Left colon (tissue), 2 donors: ENCODE data around the gene PMS1. TPM values are rescaled to one million over a fixed set of nuclear protein-coding genes. Genes with fewer than 3 reads are reported as not detected.
"Not testable (repeated sequence)": the region's sequence is repeated elsewhere in the genome, so short reads cannot be mapped to it uniquely, and the experiment has no call there.

Experiments used
- ATAC-seq: fragments of 200-7000 bp; cut with Tn5 transposase; one replicate; pipeline ENCODE4 v1.9.1; 2020; ENCODE audit warnings: mild to moderate bottlenecking, moderate library complexity
- DNase-seq, 2 donors: peaks; one replicate each; pipeline ENCODE4 v3.0.0-alpha.2; 2020
- intact Hi-C, 2 donors: fragments of 100-400 bp; cut with DNase I in 1 of 2; cut with micrococcal nuclease in 1 of 2; formaldehyde crosslinking; loops; one replicate each; pipeline versions ENCODE4 v1.11.2 to v1.14.0; 2022; cut with DNase I, micrococcal nuclease
- long read RNA-seq: library from polyadenylated mRNA; unstranded; transcript quantifications from one replicate; pipeline ENCODE4 v2.0.0, GENCODE V29; 2021
- total RNA-seq, 2 donors: library from RNA; stranded (reverse); fragmentation: NEBNext Ultra II Directional; extraction: Animal tissue kit (Norgen Biotek cat#: 25700); gene quantifications; one replicate each; pipeline ENCODE4 v1.2.1, GENCODE V29; 2021
- donor health status: DM: no; HTN: no; CAD: no.
- donor health status: DM: yes; HTN: yes; CAD: no.

Gene PMS1
- 10 to 100 TPM; 13.7 to 14.8 TPM for total RNA-seq
- long read RNA-seq, partial matches to known transcripts = 5 of 18 reads
- long read RNA-seq, other reads (novel, unspliced or antisense) = 8 of 18 reads

- ATAC-seq (peak; percentile 96), DNase-seq (peak; percentile 94 to 95)
- intact Hi-C loops = loop anchor here in 1 of 2 donors (5.0 kb wide), 1 partner anchor 112 kb away; the partner anchor contains the start of gene ANKAR
These were observed at the start of gene PMS1, which contains the start of gene ORMDL1 for GRCh38 chr2:189783927-189784867. PMS1 (plus strand) TSS chr2:189784450; CDS start chr2:189791810, 7,360 bp downstream. ORMDL1 (minus strand) TSS chr2:189784339; CDS start chr2:189782595, 1,744 bp downstream.

GRCh38 chr2:189751080-189751658 is 33.1 kb upstream of the PMS1 start:
- ATAC-seq = peak; percentile 72
- intact Hi-C loops = no loop called here

GRCh38 chr2:189756311-189756952 is 27.8 kb upstream of the PMS1 start:
- no peak for DNase-seq
- intact Hi-C loops = no loop called here
- peak; percentile 76 for ATAC-seq

More at GRCh38 chr2:189751080-189751658, 33.1 kb upstream of the PMS1 start:
- DNase-seq = peak in 1 of 2 donors; percentile 37

- intact Hi-C loops = loop anchor here in 1 of 2 donors (5.0 kb wide), 1 partner anchor 93 kb away; no protein-coding TSS in a partner anchor
- not testable (repeated sequence) for DNase-seq, ATAC-seq
These were observed 24.1 kb upstream of the PMS1 start for GRCh38 chr2:189760154-189760553.

DNA sequence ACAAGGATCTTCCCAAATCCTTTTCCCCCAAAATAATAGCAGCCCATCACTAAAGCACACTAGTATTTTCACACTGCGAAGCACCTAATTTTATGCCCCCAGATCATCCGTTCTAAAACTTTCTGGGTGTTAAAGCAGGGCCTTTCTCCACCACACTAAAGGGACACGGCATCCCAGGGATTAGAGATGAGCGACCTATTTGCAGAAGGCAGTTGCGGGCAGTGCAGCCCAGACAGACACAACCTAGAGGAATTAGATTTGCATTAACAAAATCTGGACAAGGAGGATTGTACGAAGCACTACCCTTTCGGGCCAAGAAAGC is 22.1 kb upstream of the PMS1 start:
- intact Hi-C loops = loop anchor here in 1 of 2 donors (5.0 kb wide), 1 partner anchor 95 kb away; no protein-coding TSS in a partner anchor
- ATAC-seq = no peak
- no peak for DNase-seq

- ATAC-seq (peak; percentile 97), DNase-seq (peak; percentile 94 to 96)
- intact Hi-C loops = loop anchor here in 1 of 2 donors (5.0 kb wide), 1 partner anchor 95 kb away; no protein-coding TSS in a partner anchor
These were observed 21.5 kb upstream of the PMS1 start, which contains the start of gene OSGEPL1 for GRCh38 chr2:189762551-189763298. OSGEPL1 (minus strand) TSS chr2:189762792; CDS start chr2:189761640, 1,152 bp downstream.

GRCh38 chr2:189763908-189764661 is 20.2 kb upstream of the PMS1 start:
- DNase-seq (no peak), ATAC-seq (no peak)
- intact Hi-C loops = loop anchor here in 1 of 2 donors (5.0 kb wide), 1 partner anchor 97 kb away; no protein-coding TSS in a partner anchor

DNA sequence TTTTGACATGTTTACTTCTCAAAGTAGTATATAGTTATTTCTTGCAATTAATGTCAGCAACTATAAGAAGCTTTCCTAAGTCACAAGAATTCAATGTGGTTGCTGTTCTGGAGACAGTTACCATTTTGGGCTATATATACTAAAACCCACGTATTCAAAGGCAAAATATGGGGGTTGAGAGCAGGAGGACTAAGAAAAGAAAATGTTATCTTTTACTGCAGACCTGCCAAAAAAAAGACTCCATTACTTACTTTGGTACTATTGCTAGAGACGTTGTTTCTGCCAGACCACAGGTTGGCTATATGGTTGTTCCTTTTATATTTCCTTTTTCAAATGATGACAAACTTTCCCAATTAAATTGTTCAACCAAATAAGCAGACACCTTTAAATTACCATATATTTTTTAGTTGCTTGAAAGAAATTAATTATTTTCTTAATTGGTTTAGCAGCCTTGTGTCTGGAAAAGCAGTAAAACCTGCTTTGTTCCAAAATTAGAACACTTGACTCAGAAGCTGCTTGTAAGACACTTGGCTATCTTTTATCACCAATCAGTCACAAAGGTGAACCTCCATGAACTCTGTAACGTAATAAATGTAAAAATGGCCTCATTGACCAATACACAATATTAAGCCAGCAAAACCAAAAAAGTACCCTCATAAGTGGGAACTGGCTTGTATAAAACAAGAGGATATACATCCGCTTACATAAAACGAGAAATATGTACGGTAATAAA is 13.5 kb upstream of the PMS1 start:
- intact Hi-C loops = no loop called here
- ATAC-seq = no peak
- no peak for DNase-seq

GRCh38 chr2:189772212-189772611 is 12.0 kb upstream of the PMS1 start:
- intact Hi-C loops = no loop called here
- ATAC-seq (no peak), DNase-seq (no peak)

GRCh38 chr2:189782221-189782671 is 2.0 kb upstream of the PMS1 start:
- no peak for ATAC-seq
- intact Hi-C loops = loop anchor here in 1 of 2 donors (5.0 kb wide), 1 partner anchor 110 kb away; the partner anchor contains the start of gene ANKAR
- DNase-seq = no peak

DNA sequence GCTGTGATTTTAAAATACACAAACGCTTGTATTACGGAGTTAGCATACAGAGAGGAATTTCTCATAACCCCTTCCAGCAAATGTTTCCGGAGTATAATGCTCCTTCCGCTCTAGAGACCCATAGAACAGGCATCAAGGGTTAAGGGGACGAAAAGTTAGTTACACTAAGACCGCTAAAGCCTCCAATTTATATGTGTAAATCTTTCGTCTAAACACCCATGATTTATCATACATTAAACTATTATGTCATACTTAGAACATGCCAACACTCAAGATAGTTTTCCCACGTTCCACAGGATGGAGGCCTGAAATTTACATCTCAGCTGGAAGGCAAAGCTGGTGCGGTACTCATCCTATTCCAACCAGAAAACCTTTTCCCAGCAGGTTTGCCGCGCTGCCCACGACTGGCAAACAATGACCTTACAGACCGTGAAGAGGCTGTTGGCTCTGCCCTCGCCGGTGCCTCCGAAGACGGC is 761 bp upstream of the PMS1 start:
- ATAC-seq (peak; percentile 23), DNase-seq (no peak)
- intact Hi-C loops = loop anchor here in 1 of 2 donors (5.0 kb wide), 1 partner anchor 111 kb away; the partner anchor contains the start of gene ANKAR

- ATAC-seq = no peak
- intact Hi-C loops = no loop called here
- DNase-seq = no peak
These were observed 7.2 kb downstream of the PMS1 start for GRCh38 chr2:189791338-189792042.

DNA sequence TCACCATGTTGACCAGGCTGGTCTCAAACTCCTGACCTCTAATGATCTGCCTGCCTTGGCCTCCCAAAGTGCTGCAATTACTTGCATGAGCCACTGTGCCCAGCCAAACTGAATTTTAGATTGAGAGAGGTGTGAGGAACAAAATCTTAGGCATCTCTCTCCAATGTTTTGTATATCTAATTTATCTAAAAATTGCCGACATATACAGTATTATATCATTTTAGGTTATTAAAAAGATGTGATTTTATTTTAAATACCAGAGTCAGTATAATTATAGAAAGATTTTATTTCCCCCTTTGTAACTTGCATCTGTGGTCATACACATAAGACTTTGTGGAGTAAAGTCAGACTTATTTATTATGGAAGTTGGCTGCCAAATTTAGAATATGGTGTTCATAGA is 10.1 kb downstream of the PMS1 start:
- intact Hi-C loops = no loop called here
- no peak for DNase-seq
- no peak for ATAC-seq

DNA sequence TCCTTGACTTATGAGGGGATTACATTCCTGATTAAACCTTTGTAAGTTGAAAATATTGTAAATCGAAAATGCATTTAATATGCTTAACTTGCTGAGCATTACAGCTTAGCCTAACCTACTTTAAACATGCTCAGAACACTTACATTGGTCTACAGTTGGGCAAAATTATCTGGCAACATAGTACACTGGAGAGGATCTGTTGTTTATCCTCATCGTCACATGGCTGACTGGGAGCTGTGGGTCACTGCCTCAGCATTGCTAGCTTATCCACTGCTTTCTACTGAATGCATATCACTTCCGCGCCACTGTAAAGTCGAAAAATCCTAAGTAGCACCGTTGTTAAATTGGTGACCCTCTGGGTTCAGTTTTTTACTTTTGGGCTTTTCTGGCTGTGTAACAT is 13.7 kb downstream of the PMS1 start:
- ATAC-seq (no peak), DNase-seq (no peak)
- intact Hi-C loops = no loop called here

DNA sequence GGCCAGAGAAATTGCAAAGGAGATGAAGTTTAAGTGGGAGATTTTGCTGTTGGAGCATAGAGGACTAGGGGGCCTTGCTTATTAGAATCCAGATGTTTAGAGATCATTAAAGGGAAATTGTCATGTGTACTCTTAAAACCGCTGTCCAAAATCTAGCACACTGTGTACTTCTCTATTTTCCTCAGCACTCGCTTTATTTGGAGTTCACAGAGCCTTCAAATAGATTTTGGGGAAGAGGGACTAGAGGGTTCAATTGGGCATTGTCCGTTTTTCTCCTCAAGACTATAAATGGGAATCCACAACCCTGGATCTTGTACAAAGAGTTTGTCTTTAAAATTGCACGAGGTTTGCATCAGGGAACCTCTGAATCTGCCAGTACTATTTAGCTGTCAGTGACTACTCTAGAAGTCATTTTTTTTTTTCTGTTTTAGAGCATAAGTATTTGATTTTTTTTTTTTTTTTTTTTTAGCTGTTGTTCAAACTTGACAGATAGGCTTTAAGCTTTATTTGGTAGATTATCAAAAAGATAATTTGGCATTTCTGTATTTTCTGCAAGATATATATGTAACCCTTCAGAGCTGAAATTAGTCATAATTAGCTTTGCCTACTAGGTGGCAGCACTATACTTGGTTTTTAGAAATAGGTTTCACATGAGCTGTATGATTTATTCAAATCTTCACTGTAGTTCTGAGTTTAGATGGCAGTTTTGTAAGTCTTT is 14.2 kb downstream of the PMS1 start:
- peak; percentile 38 for ATAC-seq
- DNase-seq = no peak
- intact Hi-C loops = no loop called here
